Muscle of arm (tissue), 12 donors: ENCODE measurements around the gene IFITM1. TPM values are rescaled to one million over a fixed set of nuclear protein-coding genes. Genes with fewer than 3 reads are reported as not detected.
"Not testable (repeated sequence)": the region's sequence is repeated elsewhere in the genome, so short reads cannot be mapped to it uniquely, and the experiment has no call there.

Experiments
- DNase-seq: peaks from one replicate; pipeline ENCODE4 v3.0.0-alpha.2; 2013
- polyA plus RNA-seq, 12 donors: library from polyadenylated mRNA; unstranded; fragments of 120-200 nt; gene quantifications; one replicate each; pipeline ENCODE4 v1.2.1, GENCODE V29; 2013; ENCODE audit not compliant: insufficient read length in 12 of 12

Gene IFITM1
- polyA plus RNA-seq, 12 donors, result 9.9 to 21.3 (median 14.1) TPM; not detected in 2

GRCh38 chr11:324593-325517 is 11.0 kb downstream of the IFITM1 start:
- not testable (repeated sequence) for DNase-seq

GRCh38 chr11:325796-326591 is 12.2 kb downstream of the IFITM1 start:
- no peak for DNase-seq

GRCh38 chr11:326592-326841 is 12.7 kb downstream of the IFITM1 start:
- no peak for DNase-seq

GRCh38 chr11:326842-327580 is 13.2 kb downstream of the IFITM1 start:
- DNase-seq, result peak; percentile 70

GRCh38 chr11:327581-327923 is 13.7 kb downstream of the IFITM1 start:
- DNase-seq, result no peak

- DNase-seq, result no peak
Observed at GRCh38 chr11:328012-328411, 14.2 kb downstream of the IFITM1 start.

- DNase-seq, result not testable (repeated sequence)
Observed at GRCh38 chr11:328516-329100, 14.8 kb downstream of the IFITM1 start.

GRCh38 chr11:329886-330253 is 16.0 kb downstream of the IFITM1 start:
- DNase-seq, result no peak

- no peak for DNase-seq
Observed at GRCh38 chr11:330307-330693, 16.5 kb downstream of the IFITM1 start.

- no peak for DNase-seq
Observed at GRCh38 chr11:330694-331357, 17.0 kb downstream of the IFITM1 start.

- no peak for DNase-seq
Observed at GRCh38 chr11:331358-332060, 17.7 kb downstream of the IFITM1 start.

- DNase-seq, result no peak
Observed at GRCh38 chr11:332651-333480, 19.0 kb downstream of the IFITM1 start.

- not testable (repeated sequence) for DNase-seq
Observed at GRCh38 chr11:333616-334263, 19.9 kb downstream of the IFITM1 start.

GRCh38 chr11:334264-334994 is 20.6 kb downstream of the IFITM1 start:
- no peak for DNase-seq

- DNase-seq, result peak; percentile 71
Observed at GRCh38 chr11:335779-336658, 22.2 kb downstream of the IFITM1 start.

- DNase-seq, result no peak
Observed at GRCh38 chr11:336659-337198, 22.9 kb downstream of the IFITM1 start.

GRCh38 chr11:337711-338110 is 23.9 kb downstream of the IFITM1 start:
- no peak for DNase-seq
